NCI-H2196 (cell line): ENCODE results near the gene SP6.

Source experiments
- DNase-seq: peaks from one replicate; lab custom pipeline; 2025; ENCODE audit not compliant: unreplicated experiment; lab: John Stamatoyannopoulos, UW

Gene SP6

GRCh38 chr17:47838636-47839035, 12.3 kb downstream of the SP6 start:
- DNase-seq = no peak

- no peak for DNase-seq
These were observed 13.4 kb downstream of the SP6 start for GRCh38 chr17:47837401-47838039.

DNA sequence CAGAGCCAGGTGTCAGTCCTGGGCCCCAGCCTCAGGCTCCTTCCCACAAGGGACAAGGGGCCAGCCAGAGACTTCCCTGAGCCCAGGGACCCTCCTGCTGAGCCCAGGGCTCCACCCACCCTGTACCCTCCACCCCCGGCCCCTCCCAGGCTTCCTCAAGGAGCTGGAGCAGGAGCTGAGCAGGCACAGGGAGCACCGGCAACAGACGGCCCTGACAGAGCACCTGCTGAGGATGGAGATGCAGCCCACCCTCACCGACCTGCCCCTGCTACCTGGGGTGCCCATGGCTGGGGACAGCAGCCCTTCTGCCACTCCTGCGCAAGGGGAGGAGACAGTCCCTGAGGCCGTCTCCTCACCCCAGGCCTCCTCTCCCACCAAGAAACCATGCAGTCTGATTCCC, 14.4 kb downstream of the SP6 start:
- DNase-seq = no peak

DNA sequence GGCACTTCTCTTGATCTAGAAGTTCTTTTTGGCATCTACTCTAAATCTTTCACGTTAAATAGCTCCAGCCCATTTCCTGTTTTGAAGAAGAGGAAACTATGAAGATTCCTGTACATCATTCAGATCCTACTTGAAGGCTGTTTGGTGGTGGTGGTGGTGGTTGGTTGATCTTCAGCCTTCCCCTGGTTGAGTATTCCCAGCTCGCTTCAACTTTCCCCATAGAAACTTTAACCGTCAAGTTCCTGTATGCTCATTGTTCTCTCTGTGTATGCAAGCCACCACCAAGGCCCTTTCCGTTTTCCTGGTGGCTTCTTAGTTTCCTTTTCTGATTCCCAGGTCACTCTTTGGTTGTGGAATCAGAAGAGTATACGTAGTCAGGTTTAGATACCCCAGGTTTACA, 16.2 kb downstream of the SP6 start:
- DNase-seq = no peak

GRCh38 chr17:47831934-47832327, 19.0 kb downstream of the SP6 start:
- DNase-seq = no peak

GRCh38 chr17:47831003-47831933, 19.7 kb downstream of the SP6 start, which contains the start of the genes LRRC46 and MRPL10:
Gene LRRC46, plus strand, starts transcription at chr17:47831670. Its CDS starts 320 bp downstream, at chr17:47831990.
Gene MRPL10, minus strand, starts transcription at chr17:47831541. Its CDS starts 30 bp downstream, at chr17:47831511.
- peak; percentile 95 for DNase-seq

DNA sequence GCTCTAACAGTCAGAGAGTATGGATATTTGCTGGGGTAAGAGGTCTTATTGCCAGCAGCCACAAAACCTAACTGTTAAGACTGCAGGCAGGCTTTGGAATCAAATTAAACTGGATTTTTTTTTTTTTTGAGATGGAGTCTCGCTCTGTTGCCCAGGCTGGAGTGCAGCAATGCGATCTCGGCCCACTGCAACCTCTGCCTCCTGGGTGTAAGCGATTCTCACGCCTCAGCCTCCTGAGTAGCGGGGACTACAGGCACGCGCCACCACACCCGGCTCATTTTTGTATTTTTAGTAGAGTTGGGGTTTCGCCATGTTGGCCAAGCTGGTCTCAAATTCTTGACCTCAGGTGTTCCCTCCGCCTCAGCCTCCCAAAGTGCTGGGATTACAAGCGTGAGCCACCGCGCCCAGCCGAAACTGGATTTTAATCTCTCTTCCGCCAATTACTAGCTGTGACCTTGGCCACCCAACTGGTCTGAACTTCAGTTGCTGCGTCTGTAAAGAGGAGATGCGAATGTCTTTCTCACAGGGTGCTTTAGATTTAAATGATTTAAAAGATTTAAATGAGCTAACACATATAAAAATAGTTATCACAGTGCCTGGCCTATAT, 20.5 kb downstream of the SP6 start:
- DNase-seq = no peak

GRCh38 chr17:47829870-47830269, 21.1 kb downstream of the SP6 start:
- no peak for DNase-seq

GRCh38 chr17:47823519-47823918, 27.4 kb downstream of the SP6 start:
- no peak for DNase-seq

DNA sequence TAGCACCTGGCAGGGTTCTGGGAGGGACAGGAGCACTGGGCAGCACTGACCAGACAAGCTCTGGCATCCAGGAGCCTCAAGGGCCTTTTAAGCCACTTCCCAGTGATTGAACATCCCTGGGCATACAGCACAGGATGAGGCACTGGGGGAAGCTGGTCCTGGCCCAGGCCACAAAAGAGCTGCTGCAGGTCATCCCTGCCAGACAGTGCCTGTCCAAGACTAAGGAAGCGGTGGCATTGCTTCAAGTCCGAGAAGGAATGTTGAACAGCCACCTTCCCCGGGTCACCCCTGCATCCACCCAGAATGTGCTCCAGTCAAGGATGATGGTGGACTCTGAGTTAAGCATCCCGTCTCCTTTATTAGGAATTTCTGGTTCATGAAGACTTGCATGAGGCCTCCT, 28.2 kb downstream of the SP6 start:
- DNase-seq = no peak

GRCh38 chr17:47821424-47822391, 29.3 kb downstream of the SP6 start, which contains the start of gene OSBPL7:
Gene OSBPL7, minus strand, starts transcription at chr17:47821794. Its CDS starts 1,516 bp downstream, at chr17:47820278.
- peak; percentile 83 for DNase-seq

- no peak for DNase-seq
These were observed 29.9 kb downstream of the SP6 start for GRCh38 chr17:47821031-47821423.

- no peak for DNase-seq
These were observed 30.8 kb downstream of the SP6 start for GRCh38 chr17:47820033-47820789.

- DNase-seq = no peak
These were observed 31.5 kb downstream of the SP6 start for GRCh38 chr17:47819475-47819874.

DNA sequence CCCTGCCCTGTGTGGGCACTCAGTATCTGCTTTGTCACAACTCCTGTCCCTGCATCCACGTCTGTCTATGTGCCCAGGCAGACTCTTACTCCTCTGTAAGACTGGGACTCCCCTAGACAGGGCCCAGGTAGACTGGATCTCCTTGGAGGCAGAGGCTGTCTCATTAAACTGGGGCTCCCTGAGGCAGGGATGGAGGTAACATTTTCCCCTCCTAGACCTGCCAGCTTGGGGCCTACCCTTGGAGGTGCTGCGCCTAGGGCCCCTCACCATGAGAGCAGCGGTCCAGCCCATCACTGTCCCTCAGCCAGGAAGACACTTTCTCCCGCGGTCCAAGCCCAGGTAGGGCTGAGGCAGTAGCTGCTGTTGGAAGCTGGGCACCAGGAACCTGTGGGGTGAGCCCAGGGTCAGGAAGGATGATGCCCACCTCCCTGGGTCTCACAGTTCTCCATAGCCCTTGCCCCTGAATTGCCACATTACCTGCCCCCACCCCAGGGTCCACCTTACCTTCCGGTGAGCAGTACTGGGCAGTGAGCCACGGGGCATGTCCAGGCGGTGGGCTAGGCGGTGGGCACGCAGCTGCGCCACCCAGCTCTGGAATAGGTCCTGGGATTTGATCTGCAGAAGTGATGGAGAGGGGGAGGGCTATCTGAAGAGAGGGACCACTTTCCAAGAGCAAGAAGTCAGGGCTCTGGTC, 32.8 kb downstream of the SP6 start:
- no peak for DNase-seq

DNA sequence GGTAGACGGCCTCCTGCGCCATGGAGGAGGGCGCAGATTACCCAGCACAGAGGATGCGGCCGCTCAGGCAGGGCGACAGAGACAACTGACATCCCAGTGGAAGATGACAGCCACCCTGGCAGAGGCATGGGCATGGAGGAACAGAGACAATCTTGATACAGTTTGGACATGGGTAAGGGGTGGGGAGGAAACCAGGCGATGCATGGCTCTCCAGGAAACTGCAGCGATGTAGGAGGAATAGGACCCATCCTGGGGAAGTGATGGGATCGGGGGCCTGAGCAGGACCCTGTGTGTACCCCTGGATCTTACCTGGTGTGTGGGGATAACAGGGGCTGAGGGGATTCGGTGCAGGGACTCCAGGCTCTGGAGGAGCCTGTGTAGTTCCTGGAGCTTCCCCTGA, 34.0 kb downstream of the SP6 start:
- DNase-seq = no peak

DNA sequence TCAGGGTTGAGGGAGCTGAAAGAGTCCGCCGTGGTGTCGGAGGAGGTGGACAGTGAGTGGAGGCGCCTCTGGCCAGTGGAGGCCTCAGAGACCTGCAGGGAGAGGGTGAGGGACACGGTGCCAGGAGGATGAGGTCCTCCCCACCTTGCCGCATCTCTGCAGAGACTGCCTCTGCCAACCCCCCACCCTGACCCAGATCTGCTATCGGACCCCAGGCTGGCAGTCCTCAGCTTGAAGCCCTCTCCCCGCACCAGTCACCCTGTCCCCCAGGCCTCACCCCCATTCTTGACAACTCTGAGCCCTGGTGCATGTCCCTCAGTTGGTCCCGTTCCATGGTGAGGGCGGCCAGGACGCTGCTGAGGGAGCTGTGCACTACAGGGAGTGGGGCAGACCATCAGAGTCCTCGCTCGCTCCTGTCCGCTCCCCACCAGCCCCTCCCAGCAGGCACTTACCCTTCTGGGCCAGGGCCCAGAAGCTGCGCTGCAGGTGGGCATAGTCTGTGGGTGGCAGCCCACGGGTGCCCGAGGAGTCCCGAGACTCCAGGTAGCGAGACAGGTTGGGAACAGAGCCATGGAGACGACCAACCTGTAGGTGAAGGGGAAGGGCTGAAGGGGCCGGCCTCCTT, 34.7 kb downstream of the SP6 start:
- DNase-seq = no peak

DNA sequence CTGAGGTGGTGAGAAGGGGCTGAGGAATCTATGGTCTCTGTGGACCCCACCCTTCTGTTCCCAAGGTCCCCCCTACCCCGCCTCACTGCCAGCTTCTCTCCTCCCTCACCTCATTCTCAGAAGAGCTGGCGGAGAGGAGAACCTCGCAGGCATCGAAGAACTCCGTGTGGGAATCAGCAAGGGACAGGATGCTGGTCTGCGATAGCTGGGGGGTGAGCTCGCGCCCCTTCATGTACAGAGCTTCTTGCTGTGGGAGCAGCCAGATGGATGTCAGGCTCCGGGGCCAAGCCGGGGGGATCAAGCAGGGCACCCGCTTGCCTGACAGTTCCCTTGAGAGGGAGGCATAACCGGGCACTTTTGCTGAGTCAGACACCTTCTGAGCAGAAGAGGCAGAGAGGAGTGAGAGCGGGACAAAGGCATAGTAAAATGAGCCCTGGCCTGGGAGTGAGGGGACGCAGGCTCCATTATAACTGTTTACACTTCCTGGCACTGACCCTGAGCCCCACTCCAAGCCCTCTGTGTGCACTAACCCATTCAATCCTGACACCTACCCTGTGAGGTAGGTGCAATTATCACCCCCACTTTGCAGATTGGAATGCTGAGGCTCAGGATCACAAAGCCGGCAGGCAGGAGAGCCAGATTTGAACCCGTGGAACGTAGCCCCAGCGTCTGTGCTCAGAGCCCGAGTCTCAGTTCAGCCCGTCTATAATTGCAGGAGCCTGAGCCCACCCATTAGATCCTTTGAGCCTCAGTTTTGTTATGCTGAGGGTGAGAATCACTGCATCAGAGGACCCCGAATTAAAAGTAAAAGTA, 35.7 kb downstream of the SP6 start:
- no peak for DNase-seq
